GOT3 (cell line): ENCODE results near the gene STK32B.
"Not testable (repeated sequence)": the region's sequence is repeated elsewhere in the genome, so short reads cannot be mapped to it uniquely, and the experiment has no call there.

Experiments
- DNase-seq: peaks from one replicate; lab custom pipeline; 2025; ENCODE audit warnings: mixed read lengths; lab: John Stamatoyannopoulos, UW

The STK32B gene

GRCh38 chr4:5162909-5163508 is 111.7 kb downstream of the STK32B start:
- DNase-seq, result no peak

DNA sequence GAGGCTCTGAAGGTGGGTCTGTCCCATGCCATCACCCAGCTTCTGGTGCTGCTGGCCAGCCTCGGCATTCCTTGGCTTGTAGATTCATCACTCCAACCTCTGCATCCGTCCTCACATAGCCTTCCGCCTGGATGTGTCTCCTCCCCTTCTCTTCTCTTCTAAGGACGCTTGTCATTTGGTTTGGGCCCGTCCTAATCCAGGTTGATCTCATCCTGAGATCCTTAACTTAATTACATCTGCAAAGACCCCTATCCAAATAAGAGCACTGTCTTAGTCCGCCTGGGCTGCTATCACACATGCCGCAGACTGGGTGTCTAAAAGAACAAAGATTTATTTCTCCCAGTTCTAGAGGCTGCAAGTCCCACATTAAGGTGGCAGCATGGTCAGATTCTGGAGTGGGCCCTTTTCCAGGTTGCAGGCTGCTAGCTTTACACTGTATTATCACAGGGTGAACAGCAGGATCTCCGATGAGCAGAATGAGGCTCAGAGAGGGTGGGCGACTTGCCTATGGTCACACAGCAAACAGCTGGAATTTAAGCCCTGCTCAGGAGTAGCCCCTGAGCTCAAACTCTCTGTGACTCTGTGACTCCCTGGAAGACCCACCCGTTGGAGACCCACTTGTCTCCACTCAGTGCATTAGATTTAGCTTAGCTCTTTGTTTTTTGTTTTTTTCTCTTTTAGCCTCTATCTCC is 113.1 kb downstream of the STK32B start:
- DNase-seq, result no peak

DNA sequence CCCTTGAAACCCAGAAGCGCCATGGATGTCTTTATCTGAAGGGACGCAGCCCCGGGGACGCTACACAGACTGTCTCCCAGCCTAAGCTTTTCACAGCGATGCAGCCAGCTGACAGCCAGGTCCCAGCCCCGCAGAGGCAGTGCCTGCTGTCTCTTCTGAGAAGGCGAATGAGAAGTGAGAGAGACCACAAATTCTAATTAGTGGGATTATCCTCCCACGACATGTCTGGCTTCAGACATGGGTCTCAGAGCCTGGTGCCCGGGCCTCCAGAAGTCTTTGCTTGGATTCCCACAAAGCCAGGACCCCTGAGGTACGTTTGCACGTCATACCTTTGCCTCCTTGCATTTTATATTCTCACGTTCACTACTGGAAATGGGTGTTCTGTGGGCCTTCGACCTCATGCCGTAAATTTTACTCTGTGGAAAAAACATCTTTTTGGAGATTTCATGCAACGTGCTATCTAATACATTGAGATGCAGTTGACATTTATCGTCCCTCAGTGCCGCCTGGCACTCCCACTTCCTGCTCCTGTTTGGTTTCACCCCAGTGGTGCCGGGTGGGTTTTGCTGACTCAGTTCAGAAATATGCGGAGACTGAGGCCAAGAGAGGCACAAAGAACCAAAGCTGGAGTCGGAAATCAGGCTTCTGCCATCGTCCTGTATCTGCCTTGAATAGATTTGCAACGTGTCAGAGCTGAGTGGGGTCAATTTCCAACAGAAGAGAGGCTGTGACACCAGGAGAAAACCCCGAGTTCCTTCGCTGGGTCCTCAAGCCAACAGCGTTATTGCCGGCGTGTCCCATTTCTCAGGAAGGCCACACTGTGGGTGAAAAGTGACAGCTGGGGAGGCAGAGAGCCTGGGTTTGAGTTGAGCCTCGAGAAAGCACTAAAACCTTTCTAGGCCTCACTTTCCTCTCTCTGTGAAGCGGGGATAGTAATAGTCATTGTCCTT is 114.4 kb downstream of the STK32B start:
- no peak for DNase-seq

DNA sequence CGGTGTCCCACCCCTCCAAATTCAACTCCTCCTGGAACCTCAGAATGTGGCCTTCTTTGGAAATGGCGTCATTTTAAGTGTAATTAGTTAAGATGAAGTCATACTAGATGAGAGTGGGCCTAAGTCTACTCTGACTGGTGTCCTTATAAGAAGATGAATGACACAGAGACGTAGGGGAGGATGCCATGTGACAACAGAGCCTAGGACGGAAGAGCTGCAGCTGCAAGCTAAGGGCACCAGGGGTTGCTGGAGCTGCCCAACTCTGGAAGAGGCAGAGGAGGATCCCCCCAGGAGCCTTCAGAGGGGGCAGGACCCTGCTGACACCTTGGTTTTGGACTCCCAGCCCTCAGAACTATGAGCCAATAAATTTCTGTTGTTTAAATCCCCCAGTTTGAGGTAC is 115.1 kb downstream of the STK32B start:
- no peak for DNase-seq

DNA sequence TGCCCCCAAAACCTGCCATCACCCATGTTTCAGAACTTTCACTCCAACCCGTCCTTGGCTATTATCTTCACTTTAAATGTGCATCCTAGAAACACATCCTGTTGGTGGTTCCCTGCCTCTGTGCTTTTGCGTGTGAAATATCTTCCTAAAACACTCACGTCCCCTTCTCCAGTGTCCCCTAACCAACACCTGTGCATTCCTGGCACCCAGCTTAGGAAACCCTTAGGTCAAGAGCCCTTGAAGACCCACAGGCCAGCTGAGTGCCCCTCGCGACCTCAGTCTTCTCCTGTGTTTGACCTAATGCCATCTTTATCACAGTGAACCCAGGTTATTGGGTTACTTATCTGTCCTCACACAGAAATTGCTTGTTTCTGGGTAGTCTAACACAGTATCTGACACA is 117.6 kb downstream of the STK32B start:
- DNase-seq, result no peak

DNA sequence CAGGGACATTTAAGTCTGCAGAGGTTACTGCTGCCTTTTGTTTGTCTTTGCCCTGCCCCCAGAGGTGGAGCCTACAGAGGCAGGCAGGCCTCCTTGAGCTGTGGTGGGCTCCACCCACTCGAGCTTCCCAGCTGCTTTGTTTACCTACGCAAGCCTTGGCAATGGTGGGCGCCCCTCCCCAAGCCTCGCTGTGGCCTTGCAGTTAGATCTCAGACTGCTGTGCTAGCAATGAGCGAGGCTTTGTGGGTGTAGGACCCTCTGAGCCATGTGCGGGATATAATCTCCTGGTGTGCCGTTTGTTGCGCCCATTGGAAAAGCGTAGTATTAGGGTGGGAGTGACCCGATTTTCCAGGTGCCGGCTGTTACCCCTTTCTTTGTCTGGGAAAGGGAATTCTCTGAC is 124.6 kb downstream of the STK32B start:
- DNase-seq, result not testable (repeated sequence)

- no peak for DNase-seq
Measured at GRCh38 chr4:5184606-5185005, 133.3 kb downstream of the STK32B start.

GRCh38 chr4:5185551-5185950 is 134.3 kb downstream of the STK32B start:
- no peak for DNase-seq

DNA sequence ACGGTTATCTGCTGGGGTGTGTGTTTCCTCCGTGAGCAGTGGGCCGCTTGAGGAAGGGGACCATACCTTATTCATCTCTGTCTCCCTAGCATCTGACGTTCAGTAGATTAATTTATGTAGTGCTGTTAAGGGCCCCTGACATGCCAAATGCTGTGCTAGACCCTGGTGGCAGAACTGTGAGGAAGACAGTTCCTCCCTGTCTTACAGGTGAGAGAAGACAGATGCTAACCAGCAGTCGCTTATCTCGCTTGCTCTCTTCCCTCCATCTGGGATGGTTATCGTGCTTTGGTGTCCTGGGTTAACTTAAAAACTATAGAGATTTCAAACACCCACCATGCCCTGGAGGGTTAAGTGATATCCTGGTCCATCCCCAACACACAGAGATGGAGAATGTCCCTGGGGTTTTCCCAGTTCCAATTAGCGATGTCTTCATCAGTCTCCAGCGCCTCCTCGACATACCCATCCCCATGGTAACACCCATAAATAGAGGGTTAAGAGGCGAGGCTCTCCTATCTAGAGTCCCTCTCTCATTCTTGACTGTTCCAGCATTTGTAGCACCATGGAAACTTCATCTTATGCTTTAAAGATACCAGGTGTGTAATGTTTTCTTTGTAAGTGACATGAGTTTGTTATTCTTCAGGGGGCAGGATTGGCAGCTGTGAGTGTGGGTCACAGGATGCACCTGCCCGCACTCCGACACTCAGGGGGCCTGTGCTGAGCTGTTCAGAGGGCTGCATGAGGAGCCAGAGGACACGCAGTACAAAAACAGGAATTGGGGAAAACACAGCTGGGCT is 135.2 kb downstream of the STK32B start:
- no peak for DNase-seq

GRCh38 chr4:5188130-5188529 is 136.8 kb downstream of the STK32B start:
- DNase-seq, result no peak

DNA sequence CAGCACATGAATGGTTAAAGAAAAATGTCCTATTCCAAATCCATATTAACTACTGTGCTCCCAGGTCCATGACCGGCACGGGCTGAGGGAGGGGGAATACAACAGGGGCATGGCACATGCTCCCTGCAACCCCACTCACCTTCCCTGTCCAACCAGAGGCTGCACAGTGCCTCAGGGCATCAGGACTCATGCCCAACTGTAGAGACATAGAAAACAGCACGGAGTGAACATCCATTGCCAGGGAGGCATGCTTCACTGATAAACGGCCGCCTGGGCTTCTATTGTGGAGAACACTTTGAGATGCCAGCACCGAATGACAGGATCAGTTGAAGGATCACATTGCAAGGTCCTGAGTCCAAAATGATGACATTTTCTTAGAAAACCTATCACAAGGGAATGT is 140.6 kb downstream of the STK32B start:
- no peak for DNase-seq

DNA sequence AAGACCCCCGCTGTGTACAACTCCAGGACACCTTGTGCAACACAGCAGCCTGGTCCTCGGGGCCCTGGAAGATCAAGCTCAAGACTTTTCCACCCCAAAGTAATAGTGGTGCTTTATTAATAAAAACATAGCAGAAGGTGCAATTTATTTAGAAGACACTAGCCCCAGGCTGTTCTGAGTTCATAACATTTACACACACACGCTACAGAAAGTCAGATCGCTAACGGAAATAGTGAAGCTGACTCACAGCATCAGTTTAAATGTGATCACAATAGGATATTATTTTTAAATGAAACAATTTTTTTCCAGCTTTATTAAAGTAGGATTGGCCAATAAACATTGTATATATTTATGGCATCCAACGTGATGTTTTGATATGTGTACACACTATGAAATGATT is 141.0 kb downstream of the STK32B start:
- no peak for DNase-seq

- no peak for DNase-seq
Measured at GRCh38 chr4:5192678-5193077, 141.4 kb downstream of the STK32B start.

DNA sequence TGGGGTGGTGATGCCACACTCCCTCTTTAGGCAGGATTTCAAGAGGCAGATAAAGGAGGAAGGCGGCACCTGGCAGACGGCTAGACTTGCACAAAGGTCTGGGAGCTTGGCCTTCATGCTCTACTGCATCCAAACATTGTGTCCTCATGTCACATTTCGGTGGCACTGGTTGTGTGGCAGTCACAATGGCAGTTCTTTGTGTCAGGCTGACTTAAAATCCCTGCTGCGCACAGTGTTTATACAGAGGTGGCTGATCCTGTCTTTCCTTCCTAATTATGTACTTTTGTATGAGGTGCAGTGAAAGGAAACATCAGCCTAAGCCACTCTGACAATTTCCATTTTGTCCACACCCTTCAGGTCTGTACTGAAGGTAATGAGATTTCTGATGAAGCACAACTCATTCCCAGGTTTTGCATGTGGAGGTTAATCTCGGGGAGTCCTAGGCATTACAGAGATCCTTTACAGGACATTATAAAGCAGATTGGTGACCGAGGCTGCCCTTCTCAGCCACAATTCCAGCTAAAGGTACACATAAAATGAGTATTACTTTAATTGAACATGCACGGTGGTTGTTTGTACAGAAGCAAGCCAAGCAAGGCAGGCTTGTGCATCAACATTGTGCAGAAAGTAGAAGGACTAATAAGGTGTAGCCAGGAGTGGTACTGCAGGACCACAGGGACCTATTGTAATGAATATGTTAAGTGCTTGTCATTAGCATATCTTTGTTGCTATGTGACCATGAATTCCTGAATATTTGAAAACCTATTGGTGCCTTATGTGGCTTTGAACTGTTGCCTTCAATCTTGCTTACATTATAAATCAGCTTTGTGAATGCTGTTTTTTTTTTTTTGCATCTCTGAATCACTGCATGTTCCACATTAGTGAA is 147.6 kb downstream of the STK32B start:
- DNase-seq, result no peak

- no peak for DNase-seq
Measured at GRCh38 chr4:5199912-5200311, 148.6 kb downstream of the STK32B start.

DNA sequence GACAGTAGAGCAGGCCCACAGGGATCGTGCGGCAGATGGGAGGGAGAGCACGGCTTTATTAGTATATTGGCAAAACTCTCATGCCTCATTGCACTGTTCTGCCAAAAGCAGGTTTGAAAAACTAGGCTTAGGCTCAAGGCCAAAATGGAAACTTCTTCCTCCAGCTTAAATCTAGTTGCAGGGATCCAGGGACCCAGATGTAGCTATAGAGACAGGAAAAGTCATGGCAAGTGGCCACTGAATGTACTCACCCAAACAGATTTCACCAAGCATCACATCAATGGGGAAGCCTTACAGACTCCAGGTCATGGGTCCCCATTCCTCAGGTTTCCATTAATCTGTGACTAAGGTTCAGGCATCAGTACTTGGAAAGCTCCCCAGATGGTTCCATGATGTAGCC is 149.2 kb downstream of the STK32B start:
- no peak for DNase-seq

DNA sequence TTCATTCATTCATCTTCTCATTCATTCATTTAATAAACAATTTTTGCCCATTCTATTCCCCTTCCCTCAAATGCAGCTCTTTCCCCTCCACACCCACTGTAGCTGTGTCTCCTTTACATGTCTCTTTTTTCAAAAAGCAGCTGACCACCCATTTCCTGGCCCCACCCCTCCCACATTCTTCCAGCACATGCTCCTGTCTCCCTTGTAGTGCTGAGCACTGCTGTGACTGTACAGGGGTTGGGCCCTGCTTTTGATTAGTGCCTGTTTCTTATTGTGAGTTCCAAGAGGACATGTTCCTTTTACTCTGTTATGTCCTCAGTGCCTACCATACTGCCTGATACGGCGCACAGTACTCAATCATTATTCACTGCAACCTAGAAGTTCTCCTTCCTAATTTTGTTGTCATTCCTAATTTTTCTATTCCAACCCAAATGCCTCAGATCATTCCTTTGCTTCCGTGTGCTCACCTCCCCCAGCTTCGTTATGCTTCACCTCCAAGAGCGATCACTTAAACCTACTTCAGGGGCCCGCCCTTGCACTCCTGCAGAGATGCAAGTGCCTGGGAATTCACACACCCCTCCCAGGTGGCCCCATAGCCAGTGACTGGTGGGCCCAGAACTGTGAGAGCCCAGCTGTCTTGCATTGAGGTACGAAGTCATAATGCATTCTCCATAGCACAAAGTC is 152.2 kb downstream of the STK32B start:
- DNase-seq, result no peak

DNA sequence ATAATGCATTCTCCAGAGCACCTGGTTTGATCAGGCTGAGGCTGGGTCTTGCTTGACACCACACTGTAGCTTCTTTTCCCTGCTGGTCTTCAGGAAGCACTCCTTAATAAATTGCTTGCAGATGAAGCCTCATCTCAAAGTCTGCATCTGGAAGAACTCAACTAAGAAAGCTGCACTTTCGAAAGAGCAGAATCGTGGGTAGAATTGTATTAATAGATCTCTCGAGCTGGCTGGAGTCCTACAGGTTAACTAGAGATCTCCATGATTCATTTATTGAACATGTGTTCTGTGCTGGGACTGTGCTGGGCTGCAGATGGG is 152.7 kb downstream of the STK32B start:
- no peak for DNase-seq

DNA sequence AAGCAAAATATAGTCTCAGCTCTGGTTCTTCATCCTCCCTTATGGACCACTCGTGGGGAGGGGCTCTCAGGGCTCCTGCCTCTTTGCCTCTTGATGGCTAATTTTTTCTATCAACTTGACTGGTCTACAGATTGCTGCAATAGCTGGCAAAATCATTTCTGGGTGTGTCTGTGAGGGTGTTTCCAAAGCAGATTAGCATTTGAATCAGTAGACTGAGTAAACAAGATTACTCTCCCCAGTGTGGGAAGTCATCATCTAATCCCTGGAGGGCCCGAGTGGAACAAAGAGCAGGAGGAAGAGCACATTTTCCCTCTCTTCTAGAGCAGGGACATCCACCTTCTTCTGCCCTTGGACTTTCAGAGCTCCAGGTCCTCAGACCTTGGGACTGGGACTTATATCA is 153.5 kb downstream of the STK32B start:
- DNase-seq, result no peak

GRCh38 chr4:5206016-5206790 is 154.9 kb downstream of the STK32B start:
- no peak for DNase-seq
